SK-N-SH (cell line): ENCODE results near the gene EMC7. TPM values are rescaled to one million over a fixed set of nuclear protein-coding genes. Genes with fewer than 3 reads are reported as not detected.

Source experiments
- CTCF ChIA-PET: fragments of 300-600, 350-600 bp; formaldehyde crosslinking; extraction: SDS; loops from one replicate; lab custom pipeline; 2021; lab: Yijun Ruan, JAX
- POLR2A ChIA-PET: fragments of 350-600 bp; sonication (Branson Sonifier 250); formaldehyde crosslinking; extraction: SDS; loops from one replicate; lab custom pipeline; 2020; ENCODE audit warnings: antibody characterized with exemption, inconsistent platforms; lab: Yijun Ruan, JAX
- DNase-seq: peaks from one replicate; pipeline ENCODE4 v3.0.0; 2012
- H2AFZ ChIP-seq: fragments of 200-600 bp; sonication (generic); 2 replicates; pipeline ENCODE4 v1.8.1; 2016; ENCODE audit warnings: antibody characterized with exemption, mild to moderate bottlenecking, low read depth
- H3F3A ChIP-seq: fragments of 200-600 bp; sonication (generic); replicated peaks from 2 replicates; pipeline ENCODE3; 2016; ENCODE audit warnings: antibody characterized with exemption, mild to moderate bottlenecking; ENCODE audit not compliant: insufficient read depth
- H3K27ac ChIP-seq, 2 experiments: fragments of 200-500 bp in 1 of 2; fragments of 200-600 bp in 1 of 2; sonication (Bioruptor generic) in 1 of 2; sonication (generic), shearing (Covaris generic) in 1 of 2; 2 replicates each; pipeline versions ENCODE4 v1.5.1 to v1.6.1; 2014 to 2016; ENCODE audit warnings: low read depth in 2 of 2, inconsistent platforms in 1 of 2, low read length in 1 of 2, mild to moderate bottlenecking in 1 of 2, mixed read lengths in 1 of 2
- H3K27me3 ChIP-seq: fragments of 200-600 bp; sonication (generic), shearing (Covaris generic); 2 replicates; pipeline ENCODE4 v1.6.1; 2016; ENCODE audit warnings: mixed run types; ENCODE audit not compliant: insufficient read depth
- H3K36me3 ChIP-seq, 2 experiments: fragments of 200-500 bp in 1 of 2; fragments of 200-600 bp in 1 of 2; sonication (Bioruptor generic) in 1 of 2; sonication (generic) in 1 of 2; replicated peaks in 1 of 2; 2 replicates each; pipeline versions ENCODE3 to v1.5.1; 2014 to 2016; ENCODE audit warnings: low read length in 1 of 2, mild to moderate bottlenecking in 1 of 2; ENCODE audit not compliant: insufficient read depth in 2 of 2, control insufficient read depth in 1 of 2
- H3K4me1 ChIP-seq, 2 experiments: fragments of 200-500 bp in 1 of 2; fragments of 200-600 bp in 1 of 2; sonication (Bioruptor generic) in 1 of 2; sonication (generic), shearing (Covaris generic) in 1 of 2; 2 replicates each; pipeline versions ENCODE4 v1.5.1 to v1.6.1; 2014 to 2016; ENCODE audit warnings: low read depth in 1 of 2, low read length in 1 of 2, mixed run types in 1 of 2; ENCODE audit not compliant: insufficient read depth in 2 of 2, control insufficient read depth in 1 of 2
- H3K4me2 ChIP-seq: fragments of 200-600 bp; sonication (generic), shearing (Covaris generic); 2 replicates; pipeline ENCODE4 v1.6.1; 2017; ENCODE audit warnings: mixed run types
- H3K4me3 ChIP-seq, 2 experiments: fragments of 200-500 bp in 1 of 2; fragments of 200-600 bp in 1 of 2; sonication (Bioruptor generic) in 1 of 2; sonication (generic), shearing (Covaris generic) in 1 of 2; 2 replicates each; pipeline versions ENCODE4 v1.5.1 to v1.8.1; 2014 to 2016; ENCODE audit warnings: low read depth in 2 of 2, inconsistent platforms in 1 of 2, low read length in 1 of 2, mild to moderate bottlenecking in 1 of 2, mixed read lengths in 1 of 2, moderate library complexity in 1 of 2
- H3K79me2 ChIP-seq: fragments of 200-600 bp; sonication (generic); 2 replicates; pipeline ENCODE4 v1.8.1; 2017; ENCODE audit warnings: mild to moderate bottlenecking; ENCODE audit not compliant: insufficient read depth
- H3K9ac ChIP-seq: fragments of 200-600 bp; sonication (generic); 2 replicates; pipeline ENCODE4 v1.6.1; 2017; ENCODE audit warnings: mixed run types
- H3K9me2 ChIP-seq: fragments of 200-600 bp; sonication (generic); 2 replicates; pipeline ENCODE4 v1.6.1; 2017; ENCODE audit warnings: mixed run types
- H3K9me3 ChIP-seq: fragments of 200-600 bp; sonication (generic); 2 replicates; pipeline ENCODE4 v1.6.1; 2017; ENCODE audit warnings: mixed run types, mild to moderate bottlenecking, moderate library complexity
- H4K20me1 ChIP-seq: fragments of 200-600 bp; sonication (generic); 2 replicates; pipeline ENCODE4 v1.6.1; 2017; ENCODE audit warnings: mild to moderate bottlenecking, mixed run types; ENCODE audit not compliant: insufficient read depth
- FOSL2 ChIP-seq: IDR thresholded peaks from 2 replicates; pipeline ENCODE4 v1.4.0; 2012; ENCODE audit warnings: low read depth, mild to moderate bottlenecking, moderate library complexity, borderline replicate concordance
- FOXJ3 ChIP-seq: sonication (generic); formaldehyde crosslinking; IDR thresholded peaks from 2 replicates; pipeline ENCODE4 v1.5.1; 2020; ENCODE audit warnings: mild to moderate bottlenecking, missing genetic modification reagents
- JUND ChIP-seq: IDR thresholded peaks from 2 replicates; pipeline ENCODE4 v1.4.0; 2012
- MEF2A ChIP-seq: IDR thresholded peaks from 2 replicates; pipeline ENCODE4 v1.4.0; 2012; ENCODE audit warnings: low read depth, borderline replicate concordance
- MXI1 ChIP-seq: IDR thresholded peaks from 2 replicates; pipeline ENCODE4 v1.6.1; 2012; ENCODE audit warnings: mild to moderate bottlenecking, low read depth, low read length, improper control_type of control experiment
- NFIC ChIP-seq: IDR thresholded peaks from 2 replicates; pipeline ENCODE4 v1.4.0; 2012; ENCODE audit warnings: borderline replicate concordance
- NRF1 ChIP-seq: IDR thresholded peaks from 2 replicates; pipeline ENCODE4 v1.6.1; 2012; ENCODE audit warnings: low read depth, mild to moderate bottlenecking, low read length
- POLR2AphosphoS5 ChIP-seq: IDR thresholded peaks from 2 replicates; pipeline ENCODE4 v1.6.1; 2012; ENCODE audit warnings: low read depth, low read length
- RFX5 ChIP-seq: IDR thresholded peaks from 2 replicates; pipeline ENCODE4 v1.6.1; 2012; ENCODE audit warnings: mild to moderate bottlenecking, improper control_type of control experiment, low read length
- TAF1 ChIP-seq: IDR thresholded peaks from 2 replicates; pipeline ENCODE4 v1.6.1; 2012; ENCODE audit warnings: low read depth, mild to moderate bottlenecking, low read length, moderate library complexity, borderline replicate concordance
- TEAD4 ChIP-seq: IDR thresholded peaks from 2 replicates; pipeline ENCODE4 v1.4.0; 2012; ENCODE audit warnings: mild to moderate bottlenecking, borderline replicate concordance; ENCODE audit not compliant: insufficient read depth
- USF1 ChIP-seq: IDR thresholded peaks from 2 replicates; pipeline ENCODE4 v1.4.0; 2012; ENCODE audit warnings: low read depth, borderline replicate concordance
- ZBTB33 ChIP-seq: IDR thresholded peaks from 2 replicates; pipeline ENCODE4 v1.4.0; 2012; ENCODE audit warnings: low read depth, borderline replicate concordance
- WGBS: methylation state at CpG from one replicate; pipeline ENCODE4 v1.1.6; 2017; ENCODE audit warnings: low lambda C conversion rate; 5-methylcytosine and 5-hydroxymethylcytosine counted together
- polyA plus RNA-seq, 3 experiments: library from polyadenylated mRNA; depleted of rRNA; stranded (reverse); fragments of >200 nt; gene quantifications; 2 replicates each; pipeline ENCODE4 v1.2.3, GENCODE V29; 2012
- TF ChIP-seq, protein P1 (sequence below): IDR thresholded peaks from 2 replicates; pipeline ENCODE4 v1.4.0; 2012; ENCODE audit warnings: low read depth
- TF ChIP-seq, protein P2 (sequence below): IDR thresholded peaks from 2 replicates; pipeline ENCODE4; 2012
- TF ChIP-seq, protein P3 (sequence below): fragments of 200-600 bp; sonication (generic); IDR thresholded peaks from 2 replicates; pipeline ENCODE4 v1.6.1; 2017; ENCODE audit warnings: antibody characterized with exemption, mild to moderate bottlenecking, moderate library complexity

The EMC7 gene
- polyA plus RNA-seq, 1 of the 3 experiments (the other 2 are of a cell fraction): 92.3 TPM

GRCh38 chr15:34038871-34039789 lies 62.5 kb downstream of the EMC7 start, which contains the start of gene AVEN:
AVEN (minus strand) TSS chr15:34039204; CDS start chr15:34039046, 158 bp downstream.
- H3K9me3 ChIP-seq: no peaks in the 10 kb centered on the region
- no peaks in the 10 kb centered on the region for H3K9me2 ChIP-seq
- no peaks in the 10 kb centered on the region for H3K27me3 ChIP-seq
- ChIA-PET CTCF (interaction anchor here (0.9 to 1.5 kb wide), 2 partner anchors 75 to 301 kb away, joined by 3 to 4 read pairs; no protein-coding TSS in a partner anchor), POLR2A (interaction anchor here (0.6 to 1.7 kb wide), 3 partner anchors 21 to 298 kb away, joined by 3 to 5 read pairs (median 4); partner anchors contain the start of genes EMC4 and SLC12A6)
- WGBS: 13% methylated on average over 16 of the region's 82 CpGs
- H3K4me3 ChIP-seq: peak within 1 kb of the TSS; percentile 82 to 90
- peak within 1 kb of the TSS; percentile 74 to 97 for H3K27ac ChIP-seq
- H3F3A ChIP-seq: peaks cover 3% of the 10 kb centered on the region
- H2AFZ ChIP-seq: peak within 1 kb of the TSS; percentile 89
- DNase-seq: peak; percentile 84
- H3K79me2 ChIP-seq: peaks cover 29% of the 10 kb centered on the region
- peak within 1 kb of the TSS; percentile 81 for H3K4me2 ChIP-seq
- H4K20me1 ChIP-seq: no peaks in the 10 kb centered on the region
- peaks cover 3 to 4% of the 10 kb centered on the region in 2 experiments; a peak in 2 of 4 replicates for H3K4me1 ChIP-seq
- TF ChIP-seq, protein P1, sequence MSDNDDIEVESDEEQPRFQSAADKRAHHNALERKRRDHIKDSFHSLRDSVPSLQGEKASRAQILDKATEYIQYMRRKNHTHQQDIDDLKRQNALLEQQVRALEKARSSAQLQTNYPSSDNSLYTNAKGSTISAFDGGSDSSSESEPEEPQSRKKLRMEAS: peak; percentile 57
- TF ChIP-seq RFX5 (no peak), MXI1 (peak; percentile 61; the same call in 1 of the 2 replicates), FOXJ3 (CRISPR knock-in tag) (no peak)
- TF ChIP-seq, all 33 proteins: peak for 2
- Histone ChIP-seq H3K36me3 (no peaks in the 10 kb centered on the region), H3K9ac (peak within 1 kb of the TSS; percentile 82)

DNA sequence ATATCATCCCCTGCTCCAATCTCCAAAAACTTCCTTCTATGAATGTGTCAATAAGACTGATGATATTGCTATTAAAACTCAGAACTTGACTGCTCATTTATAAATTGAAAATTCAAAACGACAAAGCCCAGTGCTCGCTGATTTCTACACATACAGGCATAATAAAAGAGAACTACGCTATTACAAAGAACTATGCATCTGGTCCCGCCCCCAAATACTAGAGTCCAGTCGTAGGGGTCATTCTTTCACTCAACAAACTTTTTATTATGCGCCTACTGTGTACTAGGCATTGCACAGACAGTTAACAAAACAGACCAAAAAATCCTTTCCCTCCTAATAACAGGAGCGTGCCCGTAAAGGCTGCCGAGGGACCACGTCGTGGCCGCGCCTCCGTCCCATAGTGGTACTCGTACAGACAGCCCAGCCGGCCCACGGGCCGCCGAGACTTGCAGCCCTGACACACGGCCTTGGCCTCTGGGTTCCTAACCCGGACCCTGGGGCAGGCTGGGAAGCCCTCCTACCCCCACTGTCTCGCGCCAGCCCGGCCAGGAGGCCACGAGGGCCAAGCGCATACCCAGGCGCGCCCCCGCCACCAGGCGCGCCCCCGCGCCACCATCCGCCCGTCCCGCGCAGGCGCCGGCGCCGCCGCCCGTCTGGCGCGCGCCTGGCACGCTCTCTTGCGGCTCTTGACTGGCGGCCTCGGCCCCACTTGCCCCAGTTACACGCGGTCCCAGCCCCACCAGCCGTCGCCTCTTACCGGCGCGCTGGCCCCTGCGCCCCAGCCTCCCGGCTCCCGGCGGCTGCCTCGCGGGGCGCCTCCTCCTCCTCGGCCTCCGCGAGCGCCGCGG lies 63.4 kb downstream of the EMC7 start:
- peaks cover 3% of the 10 kb centered on the region for H3F3A ChIP-seq
- POLR2A ChIA-PET: interaction anchor here (0.6 to 1.7 kb wide), 3 partner anchors 7 to 187 kb away, joined by 3 to 5 read pairs (median 3); partner anchors contain the start of gene EMC4
- CTCF ChIA-PET: interaction anchor here (1.5 kb wide), 1 partner anchor 74 kb away, joined by 4 read pairs; no protein-coding TSS in a partner anchor
- peak overlapping the region; percentile 81 for H3K4me2 ChIP-seq
- no peaks in the 10 kb centered on the region for H4K20me1 ChIP-seq
- H3K4me3 ChIP-seq: peak overlapping the region; percentile 82 to 90
- peak overlapping the region; percentile 89 for H2AFZ ChIP-seq
- H3K36me3 ChIP-seq: no peaks in the 10 kb centered on the region
- H3K4me1 ChIP-seq: peaks cover 3 to 4% of the 10 kb centered on the region in 2 experiments; a peak in 2 of 4 replicates
- H3K79me2 ChIP-seq: peaks cover 33% of the 10 kb centered on the region
- H3K9me2 ChIP-seq: no peaks in the 10 kb centered on the region
- H3K27ac ChIP-seq: peak overlapping the region; percentile 74 to 97
- peak; percentile 94 for DNase-seq
- peak overlapping the region; percentile 82 for H3K9ac ChIP-seq
- WGBS: 2% methylated on average over 39 of the region's 70 CpGs
- H3K9me3 ChIP-seq: no peaks in the 10 kb centered on the region
- H3K27me3 ChIP-seq: no peaks in the 10 kb centered on the region
- TF ChIP-seq USF1: 0 out of 2 replicates have a peak, but pooled peaks have one; percentile 29
- no peak for TF ChIP-seq JUND
- TF ChIP-seq TEAD4: no peak
- peak; percentile 81 for TF ChIP-seq MXI1
- TF ChIP-seq, protein P2, sequence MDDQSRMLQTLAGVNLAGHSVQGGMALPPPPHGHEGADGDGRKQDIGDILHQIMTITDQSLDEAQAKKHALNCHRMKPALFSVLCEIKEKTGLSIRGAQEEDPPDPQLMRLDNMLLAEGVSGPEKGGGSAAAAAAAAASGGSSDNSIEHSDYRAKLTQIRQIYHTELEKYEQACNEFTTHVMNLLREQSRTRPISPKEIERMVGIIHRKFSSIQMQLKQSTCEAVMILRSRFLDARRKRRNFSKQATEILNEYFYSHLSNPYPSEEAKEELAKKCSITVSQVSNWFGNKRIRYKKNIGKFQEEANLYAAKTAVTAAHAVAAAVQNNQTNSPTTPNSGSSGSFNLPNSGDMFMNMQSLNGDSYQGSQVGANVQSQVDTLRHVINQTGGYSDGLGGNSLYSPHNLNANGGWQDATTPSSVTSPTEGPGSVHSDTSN: no peak
- TF ChIP-seq, protein P3, sequence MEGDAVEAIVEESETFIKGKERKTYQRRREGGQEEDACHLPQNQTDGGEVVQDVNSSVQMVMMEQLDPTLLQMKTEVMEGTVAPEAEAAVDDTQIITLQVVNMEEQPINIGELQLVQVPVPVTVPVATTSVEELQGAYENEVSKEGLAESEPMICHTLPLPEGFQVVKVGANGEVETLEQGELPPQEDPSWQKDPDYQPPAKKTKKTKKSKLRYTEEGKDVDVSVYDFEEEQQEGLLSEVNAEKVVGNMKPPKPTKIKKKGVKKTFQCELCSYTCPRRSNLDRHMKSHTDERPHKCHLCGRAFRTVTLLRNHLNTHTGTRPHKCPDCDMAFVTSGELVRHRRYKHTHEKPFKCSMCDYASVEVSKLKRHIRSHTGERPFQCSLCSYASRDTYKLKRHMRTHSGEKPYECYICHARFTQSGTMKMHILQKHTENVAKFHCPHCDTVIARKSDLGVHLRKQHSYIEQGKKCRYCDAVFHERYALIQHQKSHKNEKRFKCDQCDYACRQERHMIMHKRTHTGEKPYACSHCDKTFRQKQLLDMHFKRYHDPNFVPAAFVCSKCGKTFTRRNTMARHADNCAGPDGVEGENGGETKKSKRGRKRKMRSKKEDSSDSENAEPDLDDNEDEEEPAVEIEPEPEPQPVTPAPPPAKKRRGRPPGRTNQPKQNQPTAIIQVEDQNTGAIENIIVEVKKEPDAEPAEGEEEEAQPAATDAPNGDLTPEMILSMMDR: no peak
- no peak for TF ChIP-seq NFIC
- no peak for TF ChIP-seq ZBTB33
- no peak for TF ChIP-seq FOSL2
- peak; percentile 52; the same call in 1 of the 2 replicates for TF ChIP-seq TAF1
- peak; percentile 88 for TF ChIP-seq NRF1
- peak; percentile 92 for TF ChIP-seq POLR2AphosphoS5
- TF ChIP-seq MEF2A: no peak
